Daoy (cell line): ENCODE measurements around the gene LGALS12. TPM values are rescaled to one million over a fixed set of nuclear protein-coding genes. Genes with fewer than 3 reads are reported as not detected.

ENCODE experiments used
- DNase-seq: peaks from one replicate; pipeline ENCODE4 v3.0.0-alpha.2; 2015; ENCODE audit warnings: low read depth
- total RNA-seq: library from RNA; depleted of rRNA; stranded (reverse); fragments of >200 nt; shearing (Covaris generic); gene quantifications from 2 replicates; pipeline ENCODE4 v1.2.3, GENCODE V29; 2014; rRNA removed

LGALS12 gene
- total RNA-seq, 1 experiment from 2014 or later: not detected

- DNase-seq: peak; percentile 52
Measured at GRCh38 chr11:63560506-63561180, 54.8 kb downstream of the LGALS12 start.

GRCh38 chr11:63563201-63564055 lies 57.5 kb downstream of the LGALS12 start, which contains the start of gene PLAAT2:
Gene PLAAT2, minus strand, starts transcription at chr11:63563379. Its CDS starts 55 bp downstream, at chr11:63563324.
- no peak for DNase-seq

- DNase-seq: no peak
Measured at GRCh38 chr11:63564056-63564774, 58.3 kb downstream of the LGALS12 start.

- DNase-seq: no peak
Measured at GRCh38 chr11:63564784-63565350, 59.0 kb downstream of the LGALS12 start.

Other genes starting within 250 kb of the LGALS12 start
- not detected in 2 replicates for gene SLC22A9, start 136.3 kb upstream of the LGALS12 start, total RNA-seq
- gene PLAAT5, start 14.9 kb upstream of the LGALS12 start, total RNA-seq: not detected in 2 replicates
- gene PLAAT4, start 30.7 kb downstream of the LGALS12 start, total RNA-seq: 18.3 and 29.6 TPM in 2 replicates
- gene PLAAT2, start 57.3 kb downstream of the LGALS12 start, total RNA-seq: 4.1 TPM in 1 of 2 replicates, not detected in the other
- gene PLAAT3, start 108.3 kb downstream of the LGALS12 start, total RNA-seq: 24.3 and 30.3 TPM in 2 replicates
- 36.3 and 44.4 TPM in 2 replicates for gene ATL3, start 165.3 kb downstream of the LGALS12 start, total RNA-seq
- gene RTN3, start 175.4 kb downstream of the LGALS12 start, total RNA-seq: 39.0 and 56.5 TPM in 2 replicates